DMS53 (cell line): ENCODE measurements around the gene PCSK1N.
"Not testable (repeated sequence)": the region's sequence is repeated elsewhere in the genome, so short reads cannot be mapped to it uniquely, and the experiment has no call there.

Experiments used
- DNase-seq: peaks from one replicate; lab custom pipeline; 2025; lab: John Stamatoyannopoulos, UW

Gene PCSK1N

GRCh38 chrX:48835524-48836329 is at the start of gene PCSK1N:
TSS of gene PCSK1N (minus strand) at chrX:48835610. CDS start at chrX:48835532, 78 bp downstream.
- DNase-seq = peak; percentile 90

GRCh38 chrX:48883729-48884128 is 48.3 kb upstream of the PCSK1N start:
- peak; percentile 51 for DNase-seq

- DNase-seq = not testable (repeated sequence)
Measured at GRCh38 chrX:48876944-48877343, 41.5 kb upstream of the PCSK1N start.

GRCh38 chrX:48872017-48872416 is 36.6 kb upstream of the PCSK1N start:
- not testable (repeated sequence) for DNase-seq

GRCh38 chrX:48864210-48864609 is 28.8 kb upstream of the PCSK1N start:
- DNase-seq = no peak

- DNase-seq = peak; percentile 15
Measured at GRCh38 chrX:48854898-48855297, 19.5 kb upstream of the PCSK1N start.

GRCh38 chrX:48854121-48854804 is 18.9 kb upstream of the PCSK1N start:
- DNase-seq = not testable (repeated sequence)

- DNase-seq = not testable (repeated sequence)
Measured at GRCh38 chrX:48853494-48853893, 18.1 kb upstream of the PCSK1N start.

- DNase-seq = no peak
Measured at GRCh38 chrX:48852857-48853256, 17.4 kb upstream of the PCSK1N start.

- no peak for DNase-seq
Measured at GRCh38 chrX:48848847-48849246, 13.4 kb upstream of the PCSK1N start.

- no peak for DNase-seq
Measured at GRCh38 chrX:48839686-48840085, 4.3 kb upstream of the PCSK1N start.

GRCh38 chrX:48834383-48834709 is 1.1 kb downstream of the PCSK1N start:
- DNase-seq = peak; percentile 59

GRCh38 chrX:48833542-48834138 is 1.8 kb downstream of the PCSK1N start:
- DNase-seq = peak; percentile 22

GRCh38 chrX:48831909-48832291 is 3.5 kb downstream of the PCSK1N start:
- DNase-seq = no peak

- no peak for DNase-seq
Measured at GRCh38 chrX:48831136-48831908, 4.1 kb downstream of the PCSK1N start.

- no peak for DNase-seq
Measured at GRCh38 chrX:48829016-48829735, 6.2 kb downstream of the PCSK1N start.

- DNase-seq = no peak
Measured at GRCh38 chrX:48827654-48827968, 7.8 kb downstream of the PCSK1N start.

- DNase-seq = no peak
Measured at GRCh38 chrX:48826876-48827653, 8.3 kb downstream of the PCSK1N start.

- no peak for DNase-seq
Measured at GRCh38 chrX:48826135-48826875, 9.1 kb downstream of the PCSK1N start, which contains the start of gene ERAS. TSS of gene ERAS (plus strand) at chrX:48826513. CDS start at chrX:48829124, 2,611 bp downstream.

GRCh38 chrX:48824066-48824465 is 11.3 kb downstream of the PCSK1N start:
- no peak for DNase-seq
